Activated naive CD8-positive, alpha-beta T cell treated with anti-CD3 and anti-CD28 coated beads, Interleukin-2, amount 50 U/mL, for 16 hours (primary cell): ENCODE data around the gene CD52.

ENCODE experiments used
- DNase-seq: peaks from one replicate; pipeline ENCODE4 v3.0.0-alpha.2; 2020; ENCODE audit warnings: low read depth, low spot score

Gene CD52, protein sequence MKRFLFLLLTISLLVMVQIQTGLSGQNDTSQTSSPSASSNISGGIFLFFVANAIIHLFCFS

DNA sequence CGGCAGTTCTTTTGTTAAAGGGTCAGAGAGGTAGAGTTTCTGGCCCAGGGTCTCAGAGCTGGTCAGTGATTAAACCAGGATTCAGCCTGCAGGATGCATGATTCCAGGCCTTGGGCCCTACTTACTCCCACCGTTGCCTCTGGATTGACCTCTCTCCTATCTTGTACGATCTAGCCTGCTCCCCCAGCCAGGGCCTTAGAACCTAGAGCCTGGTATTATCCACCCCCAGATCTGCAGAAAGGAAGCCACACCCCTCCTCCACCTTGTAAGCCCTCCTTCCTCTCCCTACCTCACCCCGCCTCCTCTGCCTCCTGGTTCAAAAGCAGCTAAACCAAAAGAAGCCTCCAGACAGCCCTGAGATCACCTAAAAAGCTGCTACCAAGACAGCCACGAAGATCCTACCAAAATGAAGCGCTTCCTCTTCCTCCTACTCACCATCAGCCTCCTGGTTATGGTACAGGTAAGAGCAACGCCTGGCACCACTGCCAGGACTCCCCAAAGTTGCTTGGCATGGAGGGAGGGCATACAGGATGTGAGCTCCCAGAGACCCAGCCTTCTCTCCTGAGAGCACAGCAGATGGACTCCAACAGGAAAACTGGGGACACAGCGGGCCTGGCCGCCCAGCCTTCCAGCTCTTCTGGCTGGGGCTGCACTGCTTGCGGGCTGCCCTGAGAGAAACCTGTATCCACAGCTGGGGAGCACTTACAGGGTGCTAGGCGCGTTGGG lies at the start of gene CD52:
CD52 (plus strand) TSS at position 347 of the 726 bp plus-strand sequence; CDS start at position 407, 60 bp downstream.
- peak; percentile 60 for DNase-seq

DNA sequence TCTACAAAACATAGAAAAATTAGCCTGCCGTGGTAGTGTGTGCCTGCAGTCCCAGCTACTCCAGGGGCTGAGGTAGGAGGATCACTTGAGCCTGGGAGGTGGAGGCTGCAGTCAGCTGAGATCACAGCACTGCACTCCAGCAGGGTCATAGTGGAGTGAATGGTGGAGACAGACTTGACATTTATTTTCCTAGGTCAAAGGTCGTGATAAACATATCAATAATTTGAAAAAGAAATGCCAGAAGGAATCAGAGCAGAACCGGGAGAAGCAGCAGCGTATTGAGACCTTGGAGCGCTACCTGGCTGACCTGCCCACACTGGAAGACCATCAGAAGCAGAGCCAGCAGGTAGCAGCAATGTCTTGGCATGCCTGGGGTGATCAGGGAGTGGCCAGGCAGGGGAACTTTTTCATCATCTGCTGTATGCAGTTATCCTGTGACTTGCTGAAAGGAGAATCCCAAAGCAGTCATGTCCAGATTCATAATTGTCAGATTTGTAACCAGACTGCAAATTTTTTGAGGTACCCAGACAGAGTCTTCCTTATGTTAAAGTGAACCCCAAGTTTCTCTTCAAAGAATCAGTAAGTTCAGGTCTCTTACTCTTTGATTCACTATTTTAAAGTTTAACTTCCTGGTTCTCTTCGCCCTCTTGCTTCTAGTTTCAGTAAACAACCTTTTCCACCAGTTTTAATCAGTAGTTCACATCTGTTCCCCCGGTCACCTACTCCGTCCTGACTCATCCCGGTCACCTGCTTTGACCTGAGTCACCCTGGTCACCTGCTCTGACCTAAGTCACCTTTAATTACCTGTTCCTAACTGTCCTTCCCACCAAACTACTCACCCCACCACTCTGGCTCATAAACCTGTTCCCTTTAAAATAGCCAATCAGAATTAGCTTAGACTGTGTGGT lies 49.2 kb upstream of the CD52 start:
- no peak for DNase-seq

DNA sequence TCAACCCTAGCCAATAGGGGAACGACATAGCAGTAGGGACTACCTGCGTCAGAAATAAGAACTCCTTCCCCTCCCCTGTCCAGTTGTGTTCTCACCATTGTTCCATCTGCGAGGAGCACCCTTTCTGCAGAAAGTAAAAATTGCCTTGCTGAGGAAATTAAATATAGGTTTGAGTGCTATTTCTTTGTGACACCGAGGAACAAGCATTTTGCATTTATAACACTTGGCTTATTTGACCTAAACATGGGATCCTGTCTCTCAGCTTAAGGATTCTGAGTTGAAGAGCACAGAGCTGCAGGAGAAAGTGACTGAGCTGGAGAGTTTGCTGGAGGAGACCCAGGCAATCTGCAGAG lies 48.6 kb upstream of the CD52 start:
- no peak for DNase-seq

DNA sequence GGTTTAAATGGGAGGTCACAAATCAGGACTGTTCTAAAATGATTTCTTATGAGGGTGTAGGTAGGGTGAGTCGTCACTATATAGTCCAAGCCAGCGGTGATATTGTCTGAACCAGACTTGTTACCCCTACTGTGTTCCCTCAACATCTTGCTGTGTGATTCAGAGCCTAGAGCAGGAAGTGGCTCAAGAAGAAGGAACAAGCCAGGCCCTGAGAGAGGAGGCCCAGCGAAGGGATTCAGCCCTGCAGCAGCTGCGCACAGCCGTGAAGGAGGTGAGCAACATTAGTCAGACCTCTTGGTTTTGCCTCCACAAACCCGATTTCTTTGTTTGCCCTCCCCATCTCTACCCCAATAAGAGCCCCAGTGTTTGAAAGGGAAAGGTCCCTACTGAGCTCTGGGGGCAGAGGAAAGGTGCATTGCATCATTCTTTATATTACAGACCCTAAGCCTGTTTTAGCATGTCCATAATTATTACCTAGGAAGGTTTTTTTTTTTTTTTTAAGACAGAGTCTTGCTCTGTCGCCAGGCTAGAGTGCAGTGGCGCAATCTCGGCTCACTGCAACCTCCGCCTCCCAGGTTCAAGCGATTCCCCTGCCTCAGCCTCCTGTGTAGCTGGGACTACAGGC lies 42.8 kb upstream of the CD52 start:
- DNase-seq = no peak

DNA sequence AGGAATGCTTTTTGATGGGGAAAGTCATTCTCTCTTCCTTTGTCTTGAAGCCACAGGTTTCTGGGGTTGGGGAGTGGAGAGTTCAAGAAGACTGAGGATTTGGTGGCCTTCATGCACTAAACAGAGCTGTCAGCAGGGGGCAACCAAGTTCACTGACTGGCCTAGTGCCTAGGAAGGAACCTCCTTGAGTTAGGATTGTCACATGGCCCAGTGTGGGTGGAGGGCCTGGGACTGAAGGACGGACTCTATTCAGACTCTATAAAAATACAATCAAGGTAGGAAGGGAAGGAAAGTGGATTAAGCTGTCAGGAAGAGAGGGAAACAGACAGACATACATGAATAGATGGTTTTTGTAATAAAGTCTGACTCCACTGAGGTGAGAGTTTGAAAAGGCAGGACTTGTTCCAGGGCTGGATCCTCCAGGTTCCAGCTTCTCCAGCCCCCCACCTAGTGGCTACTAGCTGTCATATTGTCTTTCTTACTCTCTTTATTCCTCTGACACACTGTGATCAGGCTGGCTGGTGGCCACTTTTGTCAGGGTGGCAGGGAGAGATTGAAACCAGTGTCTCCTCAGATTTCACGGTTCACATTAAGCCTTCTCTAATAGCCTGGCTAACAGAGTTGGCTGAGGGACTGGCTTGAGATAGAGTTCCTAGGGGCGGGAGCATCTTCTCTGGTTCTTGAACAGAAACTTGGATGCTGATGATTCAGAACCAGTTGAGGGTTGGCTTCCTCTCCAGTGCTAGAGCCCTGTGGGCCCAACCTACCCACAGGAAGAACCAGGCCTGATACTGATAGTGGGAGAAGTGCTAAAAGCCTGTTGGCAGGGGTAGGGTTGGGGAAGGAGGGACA lies 42.0 kb upstream of the CD52 start:
- no peak for DNase-seq

DNA sequence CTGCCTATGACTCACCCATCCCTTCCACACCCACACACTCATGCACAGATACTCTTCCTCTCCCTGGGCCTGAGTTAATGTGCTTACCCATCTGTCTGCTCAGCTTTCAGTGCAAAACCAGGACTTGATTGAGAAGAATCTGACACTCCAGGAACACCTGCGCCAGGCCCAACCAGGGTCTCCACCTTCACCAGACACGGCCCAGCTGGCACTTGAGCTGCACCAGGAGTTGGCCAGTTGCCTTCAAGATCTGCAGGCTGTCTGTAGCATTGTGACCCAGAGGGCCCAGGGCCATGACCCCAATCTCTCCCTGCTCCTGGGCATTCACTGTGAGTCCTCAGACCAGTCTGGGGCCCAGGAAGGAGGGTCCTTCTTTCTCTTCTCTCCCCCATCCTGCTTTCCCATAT lies 41.3 kb upstream of the CD52 start:
- no peak for DNase-seq

DNA sequence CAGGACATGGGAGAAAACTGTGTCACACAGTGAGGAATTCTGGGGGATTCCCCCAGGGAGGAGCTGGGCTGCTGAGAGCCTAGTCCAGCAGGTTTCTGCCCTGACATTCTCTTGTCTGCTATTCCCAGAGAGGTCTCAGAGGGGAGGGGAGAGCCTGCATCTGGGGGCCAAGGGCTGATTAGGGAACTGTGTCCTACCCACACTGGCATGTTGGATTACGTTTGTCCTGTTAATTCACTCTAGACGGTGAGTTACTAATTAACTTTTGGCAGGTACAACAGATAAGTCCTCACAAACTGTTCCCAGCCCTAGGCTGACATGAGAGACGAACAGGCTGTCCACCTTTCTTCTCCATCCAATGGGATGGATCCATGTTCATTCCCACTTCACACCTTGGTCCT lies 40.5 kb upstream of the CD52 start:
- DNase-seq = no peak

DNA sequence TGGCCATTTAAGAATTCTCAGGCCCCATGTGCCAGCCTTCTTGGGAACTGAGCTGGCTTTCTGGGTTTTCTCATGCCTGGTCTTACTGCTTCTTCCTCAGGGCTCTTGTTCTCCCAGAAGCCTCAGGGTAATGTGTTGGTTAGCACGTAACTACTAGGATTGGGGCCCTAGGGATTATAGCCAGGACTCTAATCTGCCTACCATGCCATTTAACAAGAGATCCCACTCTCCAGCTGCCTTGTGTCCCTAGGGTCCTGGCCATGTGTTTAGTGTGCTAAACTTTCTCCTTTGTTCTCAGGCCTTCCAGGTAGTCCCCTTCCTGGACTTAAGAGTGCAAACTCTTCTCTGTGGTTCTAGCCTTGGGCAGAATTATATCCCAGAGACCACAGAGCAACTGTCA lies 40.0 kb upstream of the CD52 start:
- DNase-seq = no peak

DNA sequence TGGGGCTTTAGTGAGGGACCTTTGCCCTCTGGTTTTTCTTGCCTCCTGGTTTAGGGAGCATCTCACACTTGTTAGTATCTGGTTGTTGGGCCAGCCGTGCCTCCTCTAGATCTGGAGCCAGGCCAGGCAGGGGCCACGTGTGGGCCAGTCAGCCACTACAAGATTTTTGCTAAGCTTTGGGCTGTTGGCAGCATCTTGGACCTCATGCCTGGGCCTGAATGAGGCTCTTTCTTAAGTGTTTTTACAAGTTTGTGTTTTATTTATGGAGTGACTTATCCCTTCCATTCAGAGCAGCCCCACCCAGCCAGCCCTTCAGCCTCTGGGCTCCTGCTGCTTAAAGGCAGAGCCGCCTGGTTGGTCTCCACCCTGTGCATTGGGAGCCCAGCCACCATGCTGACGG lies 39.5 kb upstream of the CD52 start:
- no peak for DNase-seq

DNA sequence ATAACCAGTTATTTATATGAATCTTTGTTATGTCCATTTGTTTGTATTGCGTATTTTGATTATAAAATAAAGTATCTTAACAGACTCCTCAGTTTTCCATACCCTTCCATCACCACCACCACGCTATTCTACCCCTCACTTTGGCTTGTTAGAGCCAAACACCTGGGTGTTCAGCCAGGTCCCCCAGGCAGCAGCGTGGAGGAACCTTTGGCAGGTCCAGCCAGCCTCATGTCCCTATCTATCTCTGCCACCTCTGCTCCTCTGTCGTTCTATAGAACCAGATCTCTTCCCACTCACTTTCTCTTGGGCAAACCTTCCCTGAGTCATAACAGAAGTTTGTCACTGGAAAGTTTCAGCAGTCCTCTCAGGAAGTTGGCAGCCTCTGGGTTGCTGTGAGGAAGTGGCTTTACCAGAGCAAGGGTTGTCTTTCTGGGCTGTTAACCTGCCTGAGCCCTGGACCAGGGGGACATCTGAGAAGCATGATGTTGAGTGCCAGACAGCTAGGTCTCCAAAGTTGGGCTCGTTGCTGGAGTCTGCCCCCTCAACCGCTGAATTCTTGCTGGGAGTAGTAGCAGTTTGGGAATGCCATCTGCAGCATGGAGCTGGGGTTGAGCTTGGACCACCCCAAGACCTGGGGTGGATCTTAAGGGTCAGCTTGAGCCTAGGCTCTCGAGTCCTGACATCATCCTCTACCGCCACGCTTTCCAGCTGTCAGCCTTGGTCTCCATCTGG lies 38.9 kb upstream of the CD52 start:
- DNase-seq = no peak

DNA sequence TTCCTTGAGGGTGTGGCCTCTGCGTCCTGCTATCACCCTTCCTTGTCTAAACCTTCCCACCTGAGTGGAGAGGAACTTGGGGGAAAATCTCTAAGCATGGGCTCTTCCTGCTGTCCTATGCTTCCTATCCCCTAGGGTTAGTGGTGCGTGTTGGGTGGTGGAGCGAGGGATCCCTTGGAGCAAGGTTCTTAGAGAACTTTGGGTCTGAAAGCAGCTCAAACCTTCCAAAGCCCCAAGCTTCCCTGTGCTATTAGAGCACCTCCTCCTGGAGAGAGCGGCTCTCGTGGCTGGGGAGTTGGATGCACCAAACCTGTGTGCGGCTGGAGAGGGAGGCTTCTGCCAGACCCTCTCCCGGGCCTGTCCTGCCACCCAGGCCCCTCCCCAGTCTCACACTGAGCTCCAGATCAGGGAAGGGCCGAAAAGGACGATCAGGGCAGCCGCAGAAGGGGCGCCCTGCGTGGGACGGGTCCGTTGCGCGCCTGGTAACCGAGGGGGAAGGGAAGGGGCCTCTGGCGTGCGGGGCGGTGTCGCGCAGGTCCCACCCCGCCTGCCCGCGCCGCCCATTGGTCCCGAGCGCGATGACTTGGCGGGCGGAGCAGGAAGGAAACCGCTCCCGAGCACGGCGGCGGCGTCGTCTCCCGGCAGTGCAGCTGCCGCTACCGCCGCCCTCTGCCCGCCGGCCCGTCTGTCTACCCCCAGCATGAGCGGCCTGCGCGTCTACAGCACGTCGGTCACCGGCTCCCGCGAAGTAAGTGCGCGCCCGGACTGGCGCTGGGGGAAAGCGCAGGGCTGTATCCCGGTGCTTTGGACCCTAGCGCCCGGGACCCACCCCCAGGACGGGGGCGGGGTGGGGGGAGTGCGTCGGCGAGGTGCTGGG lies 38.1 kb upstream of the CD52 start, which contains the start of gene SH3BGRL3:
SH3BGRL3 (plus strand) TSS at position 631 of the 877 bp plus-strand sequence; CDS start at position 701, 70 bp downstream.
- DNase-seq = peak; percentile 55

DNA sequence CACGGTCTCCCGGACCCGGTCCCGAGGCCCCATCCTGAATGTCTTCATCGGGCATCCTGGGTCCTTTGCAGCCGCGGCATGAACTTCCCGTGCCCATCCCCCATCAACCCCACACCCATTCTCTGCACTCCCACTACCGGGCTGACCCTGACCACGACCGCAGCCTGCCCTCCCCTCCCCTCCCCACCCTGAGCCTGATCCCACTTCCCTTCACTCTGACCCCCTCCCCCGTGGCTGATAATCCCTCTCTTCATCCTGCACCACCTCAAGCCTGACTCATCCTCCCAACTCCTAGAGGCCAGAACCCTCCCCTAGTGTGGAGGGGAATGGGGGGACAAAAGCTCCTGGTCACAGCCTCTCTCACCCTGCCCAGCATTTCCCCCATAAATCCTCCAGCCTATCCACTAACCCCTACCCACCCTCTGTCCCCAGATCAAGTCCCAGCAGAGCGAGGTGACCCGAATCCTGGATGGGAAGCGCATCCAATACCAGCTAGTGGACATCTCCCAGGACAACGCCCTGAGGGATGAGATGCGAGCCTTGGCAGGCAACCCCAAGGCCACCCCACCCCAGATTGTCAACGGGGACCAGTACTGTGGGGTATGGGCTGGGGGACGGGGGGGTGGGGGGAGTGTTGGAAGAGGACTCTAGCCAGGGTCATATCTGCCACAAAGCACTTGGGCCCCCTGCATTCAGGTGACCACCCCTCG lies 37.3 kb upstream of the CD52 start:
- no peak for DNase-seq

DNA sequence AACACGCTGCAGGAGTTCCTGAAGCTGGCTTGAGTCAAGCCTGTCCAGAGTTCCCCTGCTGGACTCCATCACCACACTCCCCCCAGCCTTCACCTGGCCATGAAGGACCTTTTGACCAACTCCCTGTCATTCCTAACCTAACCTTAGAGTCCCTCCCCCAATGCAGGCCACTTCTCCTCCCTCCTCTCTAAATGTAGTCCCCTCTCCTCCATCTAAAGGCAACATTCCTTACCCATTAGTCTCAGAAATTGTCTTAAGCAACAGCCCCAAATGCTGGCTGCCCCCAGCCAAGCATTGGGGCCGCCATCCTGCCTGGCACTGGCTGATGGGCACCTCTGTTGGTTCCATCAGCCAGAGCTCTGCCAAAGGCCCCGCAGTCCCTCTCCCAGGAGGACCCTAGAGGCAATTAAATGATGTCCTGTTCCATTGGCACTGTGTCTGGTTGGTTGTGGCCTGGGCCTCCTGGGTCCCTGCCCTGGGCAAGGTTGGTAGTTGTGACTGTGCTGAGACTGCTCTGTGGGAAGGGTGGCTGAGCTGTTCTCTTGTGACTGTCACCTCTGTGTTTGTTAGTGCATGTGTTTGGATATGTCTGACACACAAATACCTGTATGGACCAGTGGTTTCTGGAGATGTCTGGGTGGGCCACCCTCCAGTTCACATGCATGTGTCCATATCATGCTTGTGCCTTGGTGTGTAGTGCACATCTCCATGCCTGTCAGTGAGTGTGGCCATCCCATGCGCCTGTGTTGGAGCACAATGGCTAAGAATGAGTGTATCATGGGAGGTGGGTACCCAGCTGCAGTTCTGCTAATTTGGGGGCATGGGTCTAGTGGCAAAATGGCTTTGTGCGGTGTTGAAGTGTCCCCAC lies 36.4 kb upstream of the CD52 start:
- no peak for DNase-seq

DNA sequence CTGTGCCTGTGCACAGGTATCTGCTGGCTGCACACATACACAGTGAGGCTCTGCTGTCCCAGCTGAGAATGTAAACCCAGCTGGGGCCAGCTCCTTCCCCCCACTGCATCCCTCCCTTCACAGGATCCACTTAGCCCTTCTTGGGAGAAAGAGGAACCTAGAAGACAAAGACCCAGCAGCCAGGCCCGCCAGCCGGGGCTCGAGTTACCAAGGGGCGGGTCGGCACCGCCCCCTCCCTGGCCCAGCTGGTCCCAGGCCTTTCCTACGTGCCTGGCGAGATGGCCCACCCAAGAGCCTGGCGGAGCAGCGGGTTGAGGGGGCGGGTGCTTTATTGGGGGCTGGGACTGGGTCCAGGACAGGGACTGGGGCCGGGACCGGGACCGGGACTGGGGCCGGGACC lies 35.8 kb upstream of the CD52 start:
- no peak for DNase-seq

DNA sequence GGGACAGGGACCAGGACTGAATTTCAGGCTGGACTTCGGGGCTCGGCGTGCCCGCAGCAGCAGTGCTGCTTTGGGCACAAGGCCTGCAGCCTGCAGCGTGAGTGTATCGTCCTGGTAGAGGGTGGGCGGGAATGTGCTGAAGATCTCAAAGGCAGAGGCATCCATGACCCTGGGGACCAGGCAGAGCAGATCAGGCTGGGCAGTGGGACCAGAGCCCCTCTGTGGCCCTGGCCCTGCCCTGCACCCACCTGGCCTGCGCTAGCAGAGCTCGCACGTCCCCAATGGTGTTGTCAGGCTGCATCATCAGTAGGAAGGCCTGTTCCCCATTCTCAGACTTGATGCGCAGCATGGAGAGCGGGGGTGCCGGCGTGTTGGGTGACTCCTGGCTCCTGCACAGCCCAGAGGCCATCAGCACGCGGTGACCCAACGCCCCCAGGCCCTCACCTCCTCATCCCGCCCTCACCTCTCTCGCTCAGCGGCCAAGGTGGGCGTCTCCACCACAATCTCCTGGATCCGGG lies 35.3 kb upstream of the CD52 start:
- DNase-seq = no peak

DNA sequence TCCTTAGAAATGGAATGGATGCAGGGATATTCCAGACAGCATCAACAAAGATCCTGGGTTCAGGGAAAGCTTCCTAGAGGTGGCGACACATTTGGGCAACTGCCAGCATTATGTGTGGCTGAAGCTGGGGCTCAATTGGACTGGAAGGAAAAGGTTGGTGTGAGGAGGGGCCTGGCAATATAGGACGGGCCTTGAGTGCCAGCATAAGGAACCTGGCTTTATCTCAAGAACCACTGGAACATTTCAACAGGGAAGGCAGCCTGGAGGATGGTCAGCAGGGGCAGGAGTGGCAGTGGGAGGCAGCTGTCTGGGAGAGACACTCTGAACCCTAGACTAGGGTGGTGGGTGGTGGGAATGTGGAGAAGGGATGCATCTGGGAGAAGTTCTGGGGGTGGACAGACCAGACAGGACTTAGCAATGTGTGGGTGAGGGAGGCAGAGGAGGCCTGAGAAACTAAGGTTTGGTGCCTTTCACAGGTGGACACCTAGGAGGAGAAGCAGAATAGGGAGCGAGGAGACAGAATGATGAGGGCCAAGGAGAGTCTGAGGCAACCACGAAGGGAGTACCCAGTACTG lies 34.4 kb upstream of the CD52 start:
- no peak for DNase-seq

DNA sequence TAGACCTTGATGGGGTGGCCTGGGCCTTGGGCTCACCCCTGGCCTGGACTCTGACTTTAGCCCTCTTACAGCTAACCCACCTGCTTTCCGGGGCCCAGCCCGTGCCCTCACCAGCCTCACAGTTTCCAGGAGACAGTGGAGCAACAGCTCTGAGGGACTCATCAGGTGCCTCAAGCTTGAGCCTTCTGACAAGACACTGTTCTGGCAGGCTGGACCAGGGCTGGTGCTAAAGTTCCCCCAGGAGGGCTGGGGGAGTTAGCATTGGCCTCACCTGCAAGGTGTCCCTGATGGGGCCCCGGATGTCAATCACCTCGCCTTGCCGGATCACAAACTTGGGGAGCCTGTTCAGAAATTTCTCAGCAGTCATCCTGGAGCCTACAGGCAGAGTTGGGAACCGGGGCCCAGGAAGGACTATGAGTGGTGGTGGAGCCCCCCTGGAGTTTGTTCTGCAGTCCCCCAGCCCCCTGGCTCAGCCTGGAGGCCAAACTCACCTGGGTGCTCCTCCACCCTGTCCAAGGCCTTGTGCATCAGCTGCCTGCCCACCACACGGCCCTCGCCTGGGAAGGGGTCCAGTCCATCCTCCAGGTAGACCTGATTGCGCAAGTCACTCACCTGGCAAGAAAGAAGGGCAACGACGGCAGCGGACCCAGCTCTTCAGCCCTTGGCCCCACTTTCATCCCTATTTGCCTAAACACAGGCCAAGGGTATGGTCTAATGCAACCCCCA lies 33.7 kb upstream of the CD52 start:
- no peak for DNase-seq
